GM20000 (cell line): ENCODE data around the gene KRT12.
"Not testable (repeated sequence)": the region's sequence is repeated elsewhere in the genome, so short reads cannot be mapped to it uniquely, and the experiment has no call there.

ENCODE experiments used
- DNase-seq: peaks from one replicate; pipeline ENCODE4 v3.0.0; 2012; ENCODE audit warnings: low spot score
- CTCF ChIP-seq: IDR thresholded peaks from 2 replicates; pipeline ENCODE4 v1.5.1; 2012; ENCODE audit warnings: mild to moderate bottlenecking, control low read depth; ENCODE audit errors: extremely low read depth, missing control alignments

Gene KRT12

DNA sequence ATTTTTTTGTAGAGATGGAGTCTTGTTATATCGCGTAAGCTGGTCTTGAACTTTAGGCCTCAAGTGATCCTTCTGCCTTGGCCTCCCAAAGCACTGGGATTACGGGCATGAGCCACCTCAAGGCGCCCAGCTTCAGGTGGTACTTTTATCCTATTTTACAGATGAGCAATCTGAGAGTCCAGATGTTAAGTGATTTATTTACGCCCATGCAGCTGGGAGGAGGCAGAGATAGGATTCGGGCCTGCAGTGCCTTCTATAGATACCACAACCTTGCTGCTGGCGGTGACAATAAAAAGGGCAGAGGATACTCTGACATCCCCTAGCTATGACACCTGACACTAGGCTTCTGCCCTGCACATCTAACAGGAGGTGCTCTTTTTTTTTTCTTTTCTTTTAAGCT, 4.3 kb upstream of the KRT12 start:
- TF ChIP-seq CTCF = no peak
- DNase-seq = no peak

GRCh38 chr17:40870136-40870535, 3.1 kb upstream of the KRT12 start:
- no peak for DNase-seq
- no peak for TF ChIP-seq CTCF

DNA sequence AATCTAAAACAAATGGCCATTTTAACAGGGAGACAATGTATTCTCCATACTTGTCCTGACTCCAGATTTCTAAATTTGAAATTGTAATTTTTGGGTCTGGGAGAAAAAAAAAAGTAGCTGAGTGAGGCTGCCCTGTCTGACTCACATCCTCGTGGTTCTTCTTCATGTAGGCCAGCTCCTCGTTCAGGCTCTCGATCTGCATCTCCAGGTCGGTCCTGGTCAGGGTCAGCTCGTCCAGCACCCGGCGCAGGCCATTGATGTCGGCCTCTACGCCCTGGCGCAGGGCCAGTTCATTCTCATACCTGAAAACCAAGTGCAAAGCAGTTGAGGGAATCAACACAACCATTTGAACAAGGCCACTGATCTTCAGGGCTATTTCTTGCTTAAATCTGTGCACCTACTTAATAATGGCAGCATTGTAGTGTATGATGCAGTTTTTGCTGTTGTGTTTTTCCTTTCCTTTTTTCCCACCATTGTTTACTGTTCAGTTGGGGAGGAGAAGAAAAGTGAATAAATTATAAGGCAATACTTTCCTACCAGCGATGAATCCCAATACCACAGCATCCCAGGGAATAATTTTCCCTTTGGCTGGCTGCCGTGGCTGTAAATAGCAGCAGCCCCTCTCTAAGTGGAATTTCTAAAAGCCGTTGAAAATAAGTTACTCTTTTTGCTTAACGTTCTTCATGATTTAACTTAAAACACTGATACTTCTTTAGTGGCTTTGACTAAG, 2.2 kb downstream of the KRT12 start:
- DNase-seq = no peak
- TF ChIP-seq CTCF = no peak

- DNase-seq = peak; percentile 16
- peak; percentile 33 for TF ChIP-seq CTCF
Measured at GRCh38 chr17:40862985-40863733, 3.9 kb downstream of the KRT12 start.

- no peak for TF ChIP-seq CTCF
- DNase-seq = no peak
Measured at GRCh38 chr17:40859536-40859935, 7.5 kb downstream of the KRT12 start.

DNA sequence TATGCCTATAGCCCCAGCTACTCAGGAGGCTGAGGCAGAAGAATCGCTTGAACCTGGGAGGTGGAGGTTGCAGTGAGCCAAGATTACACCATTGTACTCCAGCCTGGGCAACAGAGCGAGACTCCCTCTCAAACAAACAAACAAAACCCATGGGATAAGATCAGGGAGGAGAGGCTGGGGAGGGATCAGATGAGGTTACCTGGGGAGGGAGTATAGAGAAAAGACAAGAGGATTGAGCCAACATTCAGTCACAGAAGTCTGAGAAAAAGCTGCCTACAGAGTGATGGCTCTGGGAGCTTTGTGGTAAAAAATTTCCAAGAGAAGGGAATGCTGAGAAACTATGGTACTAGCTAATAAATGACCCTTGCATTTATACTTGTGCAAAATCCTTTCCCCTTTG, 8.4 kb downstream of the KRT12 start:
- DNase-seq = not testable (repeated sequence)

DNA sequence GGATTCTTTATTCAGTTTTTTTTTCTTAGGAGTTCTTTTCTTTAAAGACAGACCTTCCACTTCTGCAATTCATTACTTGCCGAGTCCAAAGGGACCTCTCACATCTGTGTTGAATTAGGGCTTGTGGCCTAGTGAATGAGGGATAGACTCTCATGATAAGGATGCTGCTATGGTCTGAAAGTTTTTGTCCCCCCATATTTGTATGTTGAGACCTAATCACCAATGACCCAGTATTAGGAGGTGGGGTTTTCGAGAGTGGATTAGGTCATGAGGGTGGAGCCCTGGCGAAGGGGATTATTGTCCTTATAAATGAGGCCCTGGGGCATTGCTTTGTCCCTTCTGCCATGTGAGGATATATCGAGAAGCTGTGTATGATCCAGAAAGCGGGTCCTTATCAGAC, 9.5 kb downstream of the KRT12 start:
- DNase-seq = no peak
- no peak for TF ChIP-seq CTCF
